ENCODE results near the gene IDH2.

DNA sequence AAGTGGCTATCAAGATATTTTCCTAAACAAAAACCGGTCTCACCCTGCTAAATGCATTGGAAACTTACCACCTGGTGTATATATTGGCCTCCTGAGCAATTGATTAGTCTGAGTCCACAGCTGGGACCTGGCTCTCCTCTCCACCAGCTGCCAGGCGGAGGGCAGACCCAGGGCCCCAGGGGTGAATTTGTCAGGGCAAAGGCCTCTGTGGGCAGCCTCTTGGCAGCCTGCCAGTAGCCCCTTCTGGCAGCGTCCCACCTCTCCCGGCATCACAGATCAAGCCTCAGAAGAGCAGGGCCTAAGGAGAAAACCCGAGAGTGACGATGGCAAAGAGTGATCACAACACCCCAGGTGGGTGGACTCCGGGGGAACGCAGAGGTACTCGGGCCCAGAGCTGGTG is 43.0 kb upstream of the IDH2 start:
- TF ChIP-seq, protein P1, sequence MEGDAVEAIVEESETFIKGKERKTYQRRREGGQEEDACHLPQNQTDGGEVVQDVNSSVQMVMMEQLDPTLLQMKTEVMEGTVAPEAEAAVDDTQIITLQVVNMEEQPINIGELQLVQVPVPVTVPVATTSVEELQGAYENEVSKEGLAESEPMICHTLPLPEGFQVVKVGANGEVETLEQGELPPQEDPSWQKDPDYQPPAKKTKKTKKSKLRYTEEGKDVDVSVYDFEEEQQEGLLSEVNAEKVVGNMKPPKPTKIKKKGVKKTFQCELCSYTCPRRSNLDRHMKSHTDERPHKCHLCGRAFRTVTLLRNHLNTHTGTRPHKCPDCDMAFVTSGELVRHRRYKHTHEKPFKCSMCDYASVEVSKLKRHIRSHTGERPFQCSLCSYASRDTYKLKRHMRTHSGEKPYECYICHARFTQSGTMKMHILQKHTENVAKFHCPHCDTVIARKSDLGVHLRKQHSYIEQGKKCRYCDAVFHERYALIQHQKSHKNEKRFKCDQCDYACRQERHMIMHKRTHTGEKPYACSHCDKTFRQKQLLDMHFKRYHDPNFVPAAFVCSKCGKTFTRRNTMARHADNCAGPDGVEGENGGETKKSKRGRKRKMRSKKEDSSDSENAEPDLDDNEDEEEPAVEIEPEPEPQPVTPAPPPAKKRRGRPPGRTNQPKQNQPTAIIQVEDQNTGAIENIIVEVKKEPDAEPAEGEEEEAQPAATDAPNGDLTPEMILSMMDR (IDR thresholded peaks at IDR 0.05; ENCODE audit: low read depth, low read length): no peak
- TF ChIP-seq POLR2A (IDR thresholded peaks at IDR 0.05; ENCODE audit: extremely low read depth, insufficient read length) (no peak), MYC (IDR thresholded peaks at IDR 0.05; ENCODE audit: low read depth, low read length) (no peak)

Measured in NB4 (cell line).